GM19099 (cell line): ENCODE measurements around the gene UST.
A peak's percentile ranks its signal among the peaks of the same experiment; 100 is the strongest.

ENCODE experiments used
- POLR2A ChIP-seq: IDR thresholded peaks from 3 replicates; pipeline ENCODE4 v1.6.1; 2011; ENCODE audit warnings: low read depth; ENCODE audit not compliant: insufficient read length; ENCODE audit errors: extremely low read depth

The UST gene

GRCh38 chr6:149057464-149057840 lies 310.6 kb downstream of the UST start:
- TF ChIP-seq POLR2A, result no peak

- no peak for TF ChIP-seq POLR2A
Observed at GRCh38 chr6:149059557-149059956, 312.7 kb downstream of the UST start.

GRCh38 chr6:149060300-149060984 lies 313.6 kb downstream of the UST start:
- no peak for TF ChIP-seq POLR2A

GRCh38 chr6:149060985-149061760 lies 314.3 kb downstream of the UST start:
- TF ChIP-seq POLR2A, result no peak

GRCh38 chr6:149061930-149062329 lies 315.1 kb downstream of the UST start:
- TF ChIP-seq POLR2A, result no peak

- TF ChIP-seq POLR2A, result no peak
Observed at GRCh38 chr6:149062653-149063348, 316.0 kb downstream of the UST start.

- TF ChIP-seq POLR2A, result no peak
Observed at GRCh38 chr6:149063468-149063867, 316.6 kb downstream of the UST start.

- no peak for TF ChIP-seq POLR2A
Observed at GRCh38 chr6:149064001-149064659, 317.3 kb downstream of the UST start.

GRCh38 chr6:149064660-149065015 lies 317.8 kb downstream of the UST start:
- no peak for TF ChIP-seq POLR2A

GRCh38 chr6:149065121-149065520 lies 318.3 kb downstream of the UST start:
- TF ChIP-seq POLR2A, result no peak

GRCh38 chr6:149065658-149066556 lies 319.1 kb downstream of the UST start:
- peak; percentile 20 for TF ChIP-seq POLR2A

GRCh38 chr6:149071997-149072396 lies 325.2 kb downstream of the UST start:
- no peak for TF ChIP-seq POLR2A

GRCh38 chr6:149074832-149075258 lies 328.0 kb downstream of the UST start:
- no peak for TF ChIP-seq POLR2A

- TF ChIP-seq POLR2A, result no peak
Observed at GRCh38 chr6:149075616-149076354, 329.0 kb downstream of the UST start.
